GM19324 (cell line): ENCODE measurements around the gene DAD1.

Source experiments
- ATAC-seq: cut with Tn5 transposase; IDR thresholded peaks from one replicate; pipeline ENCODE4 v1.9.1; 2021; ENCODE audit warnings: mild to moderate bottlenecking, moderate library complexity; ENCODE audit not compliant: unreplicated experiment, low FRiP score

The DAD1 gene

GRCh38 chr14:22522466-22522957, 66.5 kb downstream of the DAD1 start:
- ATAC-seq: no peak

- ATAC-seq: no peak
Measured at GRCh38 chr14:22521449-22522239, 67.4 kb downstream of the DAD1 start.

- ATAC-seq: no peak
Measured at GRCh38 chr14:22520796-22521195, 68.2 kb downstream of the DAD1 start.

DNA sequence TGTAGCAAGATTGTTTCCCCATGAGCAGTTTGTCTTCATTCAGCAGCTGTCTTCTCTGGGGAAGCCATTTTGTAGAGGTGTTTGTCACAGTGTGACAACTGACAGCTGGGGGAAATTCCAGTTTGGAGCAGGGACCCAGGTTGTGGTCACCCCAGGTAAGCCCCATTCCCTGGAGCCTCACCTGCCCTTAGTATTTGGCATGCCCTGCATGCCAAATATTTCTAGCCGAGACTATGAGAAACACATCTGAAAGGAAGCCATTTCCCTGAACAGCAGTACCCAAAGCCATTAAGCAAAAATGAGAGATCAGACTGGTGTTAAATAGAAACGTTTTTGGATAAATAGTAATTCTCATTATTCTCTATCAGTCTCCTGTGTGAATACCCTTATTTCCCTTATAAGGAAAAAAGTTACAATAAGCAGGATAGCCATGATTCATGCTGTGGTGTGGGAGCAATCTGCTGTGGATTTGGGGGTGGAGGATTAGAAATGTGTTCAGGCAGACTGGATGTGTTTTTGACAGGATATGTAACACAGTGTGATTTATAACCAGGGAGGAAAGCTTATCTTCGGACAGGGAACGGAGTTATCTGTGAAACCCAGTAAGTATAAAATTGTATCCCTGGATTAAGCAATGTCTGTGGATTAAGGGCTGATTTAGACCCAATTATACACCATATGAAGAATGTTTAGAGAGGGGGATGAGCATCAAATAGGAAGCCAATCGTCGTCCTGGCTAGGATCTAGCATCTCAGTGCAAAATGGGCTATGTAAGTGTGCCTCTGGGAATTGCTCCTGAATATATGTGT, 68.9 kb downstream of the DAD1 start:
- ATAC-seq: no peak

- ATAC-seq: no peak
Measured at GRCh38 chr14:22518073-22518472, 71.0 kb downstream of the DAD1 start.

DNA sequence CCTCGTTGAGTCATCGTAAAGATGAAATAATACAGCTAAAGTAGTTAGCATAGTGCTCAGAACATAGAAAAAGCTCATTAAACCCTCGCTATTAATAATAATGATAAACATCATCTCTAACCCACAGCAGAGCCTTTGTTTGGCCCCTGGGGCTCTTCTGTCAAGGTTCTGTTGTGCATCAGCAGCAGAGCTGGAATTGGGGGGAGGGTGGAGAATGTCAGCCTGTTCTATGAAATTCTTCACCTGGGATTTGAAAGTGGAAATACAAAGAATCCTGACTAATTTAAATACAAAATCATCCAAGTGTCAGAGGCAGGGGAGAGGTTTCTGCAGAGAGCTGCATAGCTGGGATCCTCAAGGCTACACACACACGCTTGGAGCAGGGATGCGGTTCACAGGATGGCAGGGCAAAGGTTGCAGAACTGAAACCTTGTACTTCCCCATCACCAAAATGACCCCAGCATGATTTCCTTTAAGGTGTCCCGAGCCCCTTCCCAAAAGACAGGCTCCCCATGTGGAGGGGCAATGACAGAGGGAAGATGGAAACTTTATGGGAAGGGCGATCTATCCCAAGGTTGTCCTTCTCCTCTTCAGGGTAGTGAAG, 71.8 kb downstream of the DAD1 start:
- ATAC-seq: no peak

DNA sequence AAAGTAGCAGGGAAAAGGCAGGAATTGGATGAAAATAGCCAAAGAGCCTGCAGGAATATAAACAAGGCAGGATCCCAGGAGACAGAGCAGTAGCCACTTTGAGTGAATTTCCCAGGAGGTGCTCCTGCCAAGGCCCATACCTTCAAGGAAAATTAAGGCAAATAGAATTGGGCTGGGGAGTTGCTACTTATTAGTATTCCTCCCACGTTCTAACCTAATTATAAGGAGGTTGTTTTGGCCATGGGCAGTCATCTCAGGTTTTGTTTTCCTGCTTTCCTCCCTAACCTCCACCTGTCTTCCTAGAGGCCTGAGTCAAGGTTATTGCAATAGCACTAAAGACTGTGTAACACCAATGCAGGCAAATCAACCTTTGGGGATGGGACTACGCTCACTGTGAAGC, 73.1 kb downstream of the DAD1 start:
- ATAC-seq: no peak
